Measurements from ENCODE around the gene ZNF622.
"Not testable (repeated sequence)": the region's sequence is repeated elsewhere in the genome, so short reads cannot be mapped to it uniquely, and the experiment has no call there.

The ZNF622 gene

GRCh38 chr5:16480144-16480543 is 14.5 kb upstream of the ZNF622 start:
- no peak for DNase-seq (ENCODE audit: low spot score)

GRCh38 chr5:16477541-16477940 is 11.9 kb upstream of the ZNF622 start:
- no peak for DNase-seq (ENCODE audit: low spot score)

- not testable (repeated sequence) for DNase-seq (ENCODE audit: low spot score)
Observed at GRCh38 chr5:16476417-16476816, 10.8 kb upstream of the ZNF622 start.

GRCh38 chr5:16471387-16471786 is 5.8 kb upstream of the ZNF622 start:
- DNase-seq (ENCODE audit: low spot score), result no peak

- DNase-seq (ENCODE audit: low spot score), result peak; percentile 19
Observed at GRCh38 chr5:16467363-16468219, 2.0 kb upstream of the ZNF622 start.

- peak; percentile 5 for DNase-seq (ENCODE audit: low spot score)
Observed at GRCh38 chr5:16464664-16465543, 696 bp downstream of the ZNF622 start.

GRCh38 chr5:16464231-16464630 is 1.4 kb downstream of the ZNF622 start:
- no peak for DNase-seq (ENCODE audit: low spot score)

GRCh38 chr5:16461782-16462181 is 3.8 kb downstream of the ZNF622 start:
- DNase-seq (ENCODE audit: low spot score), result no peak

GRCh38 chr5:16461026-16461425 is 4.6 kb downstream of the ZNF622 start:
- DNase-seq (ENCODE audit: low spot score), result no peak

GRCh38 chr5:16459451-16459850 is 6.1 kb downstream of the ZNF622 start:
- DNase-seq (ENCODE audit: low spot score), result no peak

GRCh38 chr5:16457853-16458252 is 7.7 kb downstream of the ZNF622 start:
- DNase-seq (ENCODE audit: low spot score), result no peak

- no peak for DNase-seq (ENCODE audit: low spot score)
Observed at GRCh38 chr5:16457451-16457850, 8.1 kb downstream of the ZNF622 start.

- DNase-seq (ENCODE audit: low spot score), result peak; percentile 67
Observed at GRCh38 chr5:16456103-16456832, 9.3 kb downstream of the ZNF622 start.

- no peak for DNase-seq (ENCODE audit: low spot score)
Observed at GRCh38 chr5:16455668-16456067, 9.9 kb downstream of the ZNF622 start.

- DNase-seq (ENCODE audit: low spot score), result no peak
Observed at GRCh38 chr5:16454686-16455085, 10.9 kb downstream of the ZNF622 start.

GRCh38 chr5:16453609-16454008 is 12.0 kb downstream of the ZNF622 start:
- no peak for DNase-seq (ENCODE audit: low spot score)

GRCh38 chr5:16450163-16450562 is 15.4 kb downstream of the ZNF622 start:
- DNase-seq (ENCODE audit: low spot score), result no peak

GRCh38 chr5:16446993-16447392 is 18.6 kb downstream of the ZNF622 start:
- DNase-seq (ENCODE audit: low spot score), result no peak

GRCh38 chr5:16437977-16438376 is 27.6 kb downstream of the ZNF622 start:
- DNase-seq (ENCODE audit: low spot score), result no peak

GRCh38 chr5:16436065-16436682 is 29.4 kb downstream of the ZNF622 start:
- DNase-seq (ENCODE audit: low spot score), result not testable (repeated sequence)

- no peak for DNase-seq (ENCODE audit: low spot score)
Observed at GRCh38 chr5:16431490-16431889, 34.1 kb downstream of the ZNF622 start.

Data from LoVo (cell line).